Hematopoietic multipotent progenitor cell treated with erythropoietin and hydrocortisone succinate and interleukin-3 and kit ligand, for 17 days (in vitro differentiated cells): ENCODE results near the gene FRMPD1.

Experiments
- DNase-seq: peaks from one replicate; pipeline ENCODE4 v3.0.0-alpha.2; 2015; ENCODE audit warnings: low spot score

Gene FRMPD1

DNA sequence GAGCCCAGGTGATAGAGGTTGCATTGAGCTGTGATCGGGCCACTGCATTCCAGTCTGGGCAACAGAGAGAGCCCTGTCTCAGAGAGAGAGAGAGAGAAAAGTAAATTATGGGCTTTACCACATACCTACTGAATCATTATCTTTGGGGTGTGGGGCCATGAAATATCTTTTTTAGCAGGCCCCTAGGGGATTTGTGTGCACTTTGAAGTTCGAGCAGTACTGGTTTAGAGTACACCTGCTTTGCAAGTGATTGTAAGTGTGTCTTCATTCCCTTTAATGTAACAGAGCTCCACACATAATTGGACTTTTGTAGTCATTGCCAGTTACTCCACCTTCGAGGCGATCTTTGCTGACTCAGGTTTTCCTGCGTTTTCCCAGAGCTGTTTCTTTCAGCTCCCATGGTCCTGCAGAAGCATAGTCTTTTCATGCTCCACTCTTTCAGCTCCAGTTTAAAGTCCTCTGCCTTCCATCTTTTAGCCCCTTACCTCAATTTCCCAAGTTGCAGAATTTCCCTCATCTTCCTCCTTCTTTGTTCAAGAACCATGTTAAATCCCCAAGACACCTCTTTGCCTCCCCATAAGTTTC, 24.0 kb upstream of the FRMPD1 start:
- DNase-seq, result no peak

- no peak for DNase-seq
Observed at GRCh38 chr9:37632479-37632878, 18.3 kb upstream of the FRMPD1 start.

GRCh38 chr9:37635808-37636207, 14.9 kb upstream of the FRMPD1 start:
- no peak for DNase-seq

DNA sequence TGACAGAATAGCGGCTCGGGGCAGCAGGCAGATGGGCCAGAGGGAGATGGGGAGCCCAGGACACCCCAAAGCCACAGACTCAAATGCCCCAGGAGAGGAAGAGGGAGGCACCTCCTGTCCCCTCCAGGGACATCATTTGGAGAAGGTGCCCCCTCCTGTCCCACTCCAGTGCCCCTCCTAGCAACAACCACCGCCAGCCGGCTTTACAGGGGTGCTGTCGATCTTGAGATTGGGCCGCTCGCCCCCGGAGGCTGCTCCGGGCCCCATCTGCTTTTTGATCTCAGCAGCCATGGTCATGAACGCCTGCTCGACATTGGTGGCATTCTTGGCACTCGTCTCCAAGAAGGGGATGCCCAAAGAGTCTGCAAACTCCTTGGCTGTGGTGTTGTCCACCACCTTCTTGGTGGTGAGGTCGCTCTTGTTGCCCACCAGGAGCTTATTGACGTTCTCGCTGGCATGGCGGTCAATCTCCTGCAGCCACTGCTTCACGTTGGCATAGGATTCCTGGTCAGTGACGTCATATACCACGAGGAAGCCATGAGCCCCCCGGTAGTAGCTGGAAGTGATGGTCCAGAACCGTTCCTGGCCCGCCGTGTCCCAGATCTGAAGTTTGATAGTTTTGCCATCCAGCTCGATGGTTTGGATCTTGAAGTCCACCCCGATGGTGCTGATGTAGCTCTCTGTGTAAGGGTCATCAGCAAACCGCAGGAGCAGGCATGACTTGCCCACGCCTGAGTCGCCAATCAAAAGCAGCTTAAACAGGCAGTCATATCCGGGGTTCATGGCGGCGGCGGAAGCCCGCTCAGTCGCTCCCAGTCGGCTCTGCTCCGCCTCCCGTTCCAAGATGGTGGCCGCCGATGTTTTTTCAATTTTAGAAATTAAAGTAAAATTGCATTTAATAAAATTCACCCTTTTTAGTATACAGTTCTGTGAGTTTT, 14.0 kb upstream of the FRMPD1 start:
- DNase-seq, result no peak

DNA sequence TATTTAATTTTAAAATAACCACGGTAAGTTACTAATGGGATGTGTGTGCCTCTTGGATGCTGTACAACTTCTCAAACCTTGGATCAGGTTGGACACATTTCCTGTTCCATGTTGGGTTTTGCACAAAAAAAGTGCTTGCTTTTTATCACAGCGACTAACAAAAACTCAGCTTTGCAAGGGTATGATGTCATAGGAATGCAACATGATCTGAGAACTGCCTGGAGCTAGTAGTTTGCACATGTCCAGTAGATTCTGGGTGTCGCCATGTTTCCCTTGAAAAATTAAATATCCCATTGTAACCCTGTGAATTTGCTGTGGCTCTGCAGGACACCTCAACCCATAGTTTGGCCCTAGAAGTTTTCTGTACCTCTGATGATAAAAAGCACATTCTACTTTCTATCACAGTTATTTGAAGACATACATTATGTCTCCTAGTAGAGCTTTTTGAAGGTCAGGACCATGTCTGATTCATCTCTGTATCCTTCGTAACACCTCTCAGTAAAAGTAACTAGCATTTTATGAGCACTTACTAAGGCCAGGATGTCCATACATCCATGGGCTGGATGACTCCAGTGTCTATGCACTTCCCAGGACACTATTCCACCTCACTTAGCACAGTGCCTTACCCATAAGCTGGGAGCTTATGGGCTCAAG, 11.5 kb upstream of the FRMPD1 start:
- no peak for DNase-seq

GRCh38 chr9:37639841-37640240, 10.9 kb upstream of the FRMPD1 start:
- no peak for DNase-seq

DNA sequence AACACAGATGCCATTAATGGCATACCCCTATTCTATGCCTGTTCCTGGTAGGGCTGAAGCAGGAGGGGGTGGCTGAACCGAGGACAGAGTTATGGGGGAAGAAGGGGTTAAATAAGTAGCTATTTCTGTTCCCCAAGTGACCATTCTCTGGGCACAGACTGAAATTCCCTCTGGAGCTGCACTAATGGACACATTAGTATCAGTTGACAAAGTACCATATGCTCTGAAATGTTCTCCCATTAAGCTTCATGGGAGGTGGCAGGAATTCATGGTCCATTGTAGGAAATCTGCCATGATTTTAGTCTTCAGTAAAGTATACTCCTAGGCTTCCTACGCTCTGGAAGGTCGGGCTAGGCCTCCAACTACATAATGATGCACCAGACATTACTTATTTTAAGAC, 10.5 kb upstream of the FRMPD1 start:
- no peak for DNase-seq

DNA sequence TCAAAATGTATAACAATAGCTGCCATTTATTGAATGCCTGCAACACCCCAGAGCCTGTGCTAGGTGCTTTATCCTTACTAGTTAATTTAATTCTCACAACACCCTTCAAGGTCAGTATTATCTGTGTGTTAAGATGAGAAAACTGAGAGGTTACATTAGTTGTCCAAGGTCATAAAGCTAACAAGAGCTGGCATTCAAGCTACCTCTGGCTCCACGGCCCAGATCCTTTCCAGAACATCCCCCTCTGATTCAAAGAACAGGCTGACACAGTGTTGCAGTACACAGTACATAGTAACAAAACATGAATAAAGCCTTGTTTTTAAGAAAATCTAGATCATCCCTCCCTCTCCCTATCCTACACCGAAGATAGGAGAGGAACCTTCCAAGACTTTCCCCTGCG, 9.4 kb upstream of the FRMPD1 start:
- DNase-seq, result no peak

DNA sequence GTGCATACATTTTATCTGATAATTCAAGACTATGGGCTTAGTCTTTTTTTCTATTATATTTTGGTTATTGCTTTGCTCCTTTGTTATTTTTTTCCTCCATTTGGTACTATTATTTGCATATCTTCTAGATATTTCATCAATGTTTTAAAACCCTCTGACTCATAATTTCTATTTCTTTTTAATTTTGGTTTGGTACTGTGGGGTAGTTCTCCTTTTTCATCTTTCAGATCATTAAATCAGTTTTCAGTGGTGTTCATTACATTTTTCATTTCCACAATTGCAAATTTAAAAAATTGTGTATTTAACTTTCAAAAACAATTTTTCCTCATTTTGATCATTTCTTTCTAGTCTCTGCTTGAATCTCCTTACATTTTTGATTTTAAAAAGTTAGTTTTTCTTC, 7.5 kb upstream of the FRMPD1 start:
- DNase-seq, result no peak

DNA sequence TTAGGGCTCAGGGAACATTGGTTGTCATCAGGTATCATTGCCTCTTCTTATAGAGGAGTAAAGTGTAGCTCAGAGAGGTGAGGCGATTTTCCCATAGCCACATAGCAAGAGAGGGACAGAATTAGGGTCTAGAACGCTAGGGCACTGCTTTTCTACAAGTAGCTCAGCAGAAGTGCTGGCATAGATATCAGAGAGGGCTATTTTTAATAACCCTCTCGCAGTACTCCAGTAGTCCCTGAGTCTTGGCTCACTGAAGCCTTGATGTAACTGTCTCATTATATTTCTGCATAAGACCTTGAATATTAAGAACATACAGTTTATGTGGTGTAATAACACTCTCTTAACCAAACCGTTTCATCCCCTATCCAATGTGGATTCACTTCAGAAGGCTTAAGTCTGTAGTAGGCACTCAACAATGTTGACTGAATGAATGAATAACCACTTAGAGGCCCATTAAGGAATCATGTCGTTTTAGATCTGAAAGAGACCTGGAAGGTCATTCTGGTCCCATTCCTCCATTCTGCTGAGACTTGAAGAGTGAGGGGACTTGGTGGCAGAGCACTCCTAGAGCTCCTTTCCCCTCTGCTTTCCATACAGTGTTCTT, 4.7 kb upstream of the FRMPD1 start:
- DNase-seq, result no peak

DNA sequence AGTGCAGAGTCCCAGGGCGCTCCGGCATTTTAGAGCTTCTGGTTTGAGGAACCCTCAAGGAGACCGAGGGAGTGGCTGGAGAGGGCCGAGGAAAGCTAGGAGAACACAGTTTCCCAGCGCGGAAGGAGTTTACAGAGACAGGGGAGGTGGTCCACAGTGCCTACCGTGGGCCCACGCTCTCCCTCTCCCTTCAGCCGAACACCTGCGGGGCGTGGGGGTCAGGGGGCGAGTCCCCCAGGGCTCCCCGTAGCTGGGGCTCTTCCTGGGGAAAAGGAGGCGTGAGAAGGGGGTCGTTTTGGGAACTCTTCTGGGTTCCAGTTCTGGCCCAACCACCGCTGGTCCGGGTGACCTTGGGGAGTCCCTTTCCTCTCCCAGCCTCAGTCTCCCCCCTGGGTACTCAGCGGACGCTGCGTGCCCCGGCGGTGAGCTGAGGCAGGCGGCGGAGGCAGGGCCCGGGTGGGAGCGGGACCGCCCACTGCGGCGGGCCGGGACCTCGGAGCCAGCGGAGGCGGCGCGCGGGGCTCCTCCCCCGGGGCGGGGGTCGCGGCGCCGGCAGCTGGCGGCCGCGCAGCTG, 368 bp upstream of the FRMPD1 start:
- no peak for DNase-seq

DNA sequence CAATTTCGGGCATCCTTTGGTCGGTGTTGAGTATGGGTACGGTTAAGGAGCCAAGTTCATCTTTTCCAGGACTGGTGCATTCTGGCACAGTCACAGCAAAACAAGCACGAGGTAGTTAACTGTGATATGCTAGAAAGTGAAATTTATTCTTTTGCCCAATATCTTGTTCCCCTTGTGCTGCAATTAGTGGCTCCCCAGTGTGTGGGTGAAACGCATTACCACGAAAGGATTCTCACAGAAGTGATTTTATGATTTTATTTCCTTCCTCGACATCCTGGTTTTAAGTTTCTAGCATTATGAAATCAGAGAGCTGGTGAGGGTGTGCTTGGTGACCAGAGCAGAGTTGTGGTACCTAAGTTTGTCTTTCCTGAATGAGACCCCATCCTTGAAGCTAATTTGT, 1.5 kb downstream of the FRMPD1 start:
- no peak for DNase-seq

DNA sequence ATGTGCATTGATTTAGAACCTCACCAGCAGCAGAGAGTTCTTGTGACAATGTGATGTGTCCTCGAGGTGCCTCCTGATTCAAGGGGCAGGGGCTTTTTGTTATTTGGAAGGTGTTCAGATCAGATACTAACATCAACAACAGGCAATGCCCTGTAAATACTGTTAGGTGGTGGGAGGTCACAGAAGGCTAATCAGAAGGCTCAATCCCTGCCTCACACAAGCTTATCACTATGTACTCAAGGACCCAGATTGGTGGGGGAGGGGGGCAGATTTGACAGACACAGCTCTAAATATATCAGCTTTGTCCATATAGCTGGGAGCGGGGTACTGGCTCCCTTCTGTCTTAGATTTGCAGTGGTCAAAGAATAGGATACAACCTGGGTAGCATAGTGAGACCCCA, 2.6 kb downstream of the FRMPD1 start:
- no peak for DNase-seq

DNA sequence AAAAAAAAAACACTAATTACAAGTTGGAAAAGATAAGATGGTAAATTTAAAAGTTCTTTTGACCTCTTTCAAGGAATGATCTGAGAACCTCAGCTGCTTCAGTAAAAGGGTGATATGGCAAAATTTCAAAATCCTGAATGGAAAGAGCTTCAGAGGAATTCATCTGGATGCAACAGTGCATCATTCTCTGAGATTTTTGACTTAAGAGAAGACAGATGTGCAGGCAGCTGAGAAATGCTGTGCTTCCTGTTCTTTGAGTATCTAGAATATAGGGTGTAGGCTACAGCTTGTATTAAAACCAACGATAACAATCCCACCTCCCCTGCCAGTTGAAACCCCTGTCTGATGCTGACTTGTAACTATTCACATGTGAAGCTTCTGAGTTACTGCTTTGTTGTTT, 6.2 kb downstream of the FRMPD1 start:
- DNase-seq, result no peak

DNA sequence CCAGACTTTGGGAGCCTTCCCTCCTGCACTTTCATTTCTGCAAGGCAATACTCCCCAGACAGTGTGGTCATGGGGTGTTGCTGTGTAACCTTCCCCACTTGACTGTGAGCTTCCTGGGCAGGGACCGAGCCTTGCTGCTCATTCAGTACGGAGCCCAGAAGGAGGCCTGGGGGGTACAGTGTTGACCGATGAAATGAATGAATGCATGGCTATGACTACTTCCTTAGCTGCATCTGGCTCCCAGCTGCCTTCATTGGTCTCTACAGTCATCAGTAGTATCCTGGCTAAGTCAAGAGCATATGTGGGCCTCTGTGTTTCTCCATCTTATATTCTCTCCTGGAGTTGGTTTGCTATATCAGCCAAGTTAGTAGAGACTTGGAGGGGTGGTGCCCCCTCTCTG, 9.9 kb downstream of the FRMPD1 start:
- DNase-seq, result no peak

- no peak for DNase-seq
Observed at GRCh38 chr9:37663926-37664325, 13.2 kb downstream of the FRMPD1 start.

GRCh38 chr9:37667706-37668105, 17.0 kb downstream of the FRMPD1 start:
- no peak for DNase-seq

GRCh38 chr9:37668116-37668601, 17.4 kb downstream of the FRMPD1 start:
- no peak for DNase-seq

DNA sequence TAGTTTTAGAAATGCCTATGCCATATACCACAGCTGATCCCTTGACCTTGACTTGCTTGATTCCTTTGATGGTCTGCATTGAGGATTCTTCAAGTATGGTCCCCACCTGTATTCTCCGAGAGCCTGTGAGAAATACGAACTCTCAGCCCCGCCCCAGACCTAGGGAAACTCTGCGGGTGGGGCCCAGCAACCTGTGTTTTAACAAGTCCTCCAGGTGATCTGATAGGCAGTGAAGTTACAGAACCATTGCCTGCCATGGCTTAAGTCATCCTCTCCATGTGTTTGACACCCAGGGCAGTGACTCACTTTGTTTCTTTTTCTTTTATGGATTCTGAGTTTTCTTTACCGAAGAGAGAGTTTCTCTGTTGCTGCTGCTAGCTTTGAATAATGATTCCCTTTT, 18.5 kb downstream of the FRMPD1 start:
- DNase-seq, result no peak

DNA sequence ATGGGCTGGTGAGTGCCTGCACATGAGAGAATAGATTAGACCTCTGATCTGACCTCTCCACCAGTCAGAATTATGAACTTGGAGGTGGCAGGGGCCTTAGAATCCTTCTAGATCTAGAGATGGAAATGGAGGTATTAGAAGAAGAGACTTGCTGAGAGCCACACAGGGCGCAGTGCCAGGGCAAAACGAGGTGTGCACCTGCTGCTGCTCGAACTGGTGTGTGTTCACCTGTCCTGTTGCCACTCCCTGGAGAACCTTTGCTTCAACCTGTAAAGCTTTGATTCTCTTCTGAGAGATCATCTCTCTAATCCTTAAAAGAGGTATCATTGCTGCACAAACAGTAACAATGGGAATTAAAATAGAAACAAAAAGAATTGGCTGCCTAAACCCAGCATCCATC, 24.9 kb downstream of the FRMPD1 start:
- no peak for DNase-seq

- no peak for DNase-seq
Observed at GRCh38 chr9:37676411-37676830, 25.7 kb downstream of the FRMPD1 start.

DNA sequence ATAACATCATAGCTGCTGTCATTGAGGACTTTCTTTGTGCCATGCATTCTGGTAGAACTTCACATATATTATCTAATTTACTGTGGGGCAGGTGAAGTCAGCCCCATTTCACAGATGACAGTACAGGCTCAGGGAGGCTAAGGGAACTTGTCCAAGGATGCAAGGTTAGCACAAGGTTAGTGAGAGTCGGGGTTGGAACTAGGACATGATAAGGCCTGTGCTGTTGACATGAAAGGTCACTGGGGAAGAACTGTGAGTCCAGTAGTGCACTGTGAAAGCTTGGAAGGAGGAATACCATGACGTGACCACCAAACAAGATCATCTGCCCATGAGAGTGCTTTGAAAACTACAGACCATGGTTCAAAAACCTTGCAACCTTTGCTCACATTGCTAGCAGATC, 26.7 kb downstream of the FRMPD1 start:
- no peak for DNase-seq
